HepG2 (cell line): ENCODE data around the gene GPC6. TPM values are rescaled to one million over a fixed set of nuclear protein-coding genes. Genes with fewer than 3 reads are reported as not detected.

Source experiments
- ATAC-seq: fragments of 200-7000 bp; cut with Tn5 transposase; 3 replicates; pipeline ENCODE4 v1.9.1; 2020; ENCODE audit warnings: mild to moderate bottlenecking, moderate library complexity
- BruUV-seq: library from RNA; stranded (reverse); fragments of 400-500 nt; replicated peaks from 2 replicates; lab custom pipeline; 2021; lab: Mats Ljungman, UMichigan
- CTCF ChIA-PET: fragments of 300-600 bp; formaldehyde crosslinking; extraction: SDS; loops from one replicate; lab custom pipeline; 2021; ENCODE audit warnings: low total read pairs, inconsistent platforms, low intra/inter-chr PET ratio; lab: Yijun Ruan, JAX
- POLR2A ChIA-PET: fragments of 350-600 bp; sonication (Branson Sonifier 250); formaldehyde crosslinking; loops from one replicate; lab custom pipeline; 2020; ENCODE audit warnings: antibody characterized with exemption, inconsistent platforms; lab: Yijun Ruan, JAX
- DNase-seq: peaks from one replicate; pipeline ENCODE4 v3.0.0-alpha.2; 2015; ENCODE audit warnings: low spot score
- FAIRE-seq: peaks from 3 replicates; lab custom pipeline; 2011; peaks lifted over from hg19 to GRCh38; lab: Jason Lieb, UNC
- H2AFZ ChIP-seq: one replicate; pipeline ENCODE4 v1.6.1; 2011; ENCODE audit warnings: low read length, inconsistent platforms
- H3K27ac ChIP-seq: fragments of 300-600 bp; 3 replicates; pipeline ENCODE4 v1.8.0; 2011; ENCODE audit warnings: mixed run types, mild to moderate bottlenecking, mixed read lengths, low read length, inconsistent platforms; ENCODE audit not compliant: insufficient read depth; ENCODE audit errors: extremely low read length
- H3K27me3 ChIP-seq, 2 experiments: fragments of 200-600 bp in 1 of 2; 2 replicates in 1 of 2; 3 replicates in 1 of 2; pipeline versions ENCODE4 v1.6.0 to v1.8.0; 2011; ENCODE audit warnings: low read length in 2 of 2, mild to moderate bottlenecking in 2 of 2, moderate library complexity in 2 of 2, inconsistent platforms in 1 of 2; ENCODE audit not compliant: insufficient read depth in 2 of 2, control insufficient read depth in 1 of 2
- H3K36me3 ChIP-seq, 2 experiments: fragments of 200-600 bp in 1 of 2; replicated peaks in 1 of 2; 2 replicates in 1 of 2; 3 replicates in 1 of 2; pipeline versions ENCODE4 v1.5.1 to v1.8.0; 2011; ENCODE audit warnings: low read length in 2 of 2, inconsistent platforms in 1 of 2; ENCODE audit not compliant: insufficient read depth in 2 of 2, control insufficient read depth in 1 of 2
- H3K4me1 ChIP-seq: 2 replicates; pipeline ENCODE4 v1.5.1; 2012; ENCODE audit warnings: low read length, inconsistent platforms; ENCODE audit not compliant: insufficient read depth
- H3K4me2 ChIP-seq: 2 replicates; pipeline ENCODE4 v1.6.0; 2011; ENCODE audit warnings: low read depth, low read length, inconsistent platforms
- H3K4me3 ChIP-seq, 3 experiments: fragments of 200-600 bp in 1 of 3; sonication (generic), shearing (Covaris generic) in 1 of 3; replicated peaks in 1 of 3; 2 replicates each; pipeline ENCODE4 v1.5.1; 2011 to 2016; ENCODE audit warnings: low read length in 3 of 3, inconsistent platforms in 2 of 3, low read depth in 2 of 3, mild to moderate bottlenecking in 2 of 3, control low read depth in 1 of 3, mixed read lengths in 1 of 3; ENCODE audit not compliant: insufficient read depth in 1 of 3
- H3K79me2 ChIP-seq: one replicate; pipeline ENCODE4 v1.6.1; 2011; ENCODE audit warnings: low read length, inconsistent platforms; ENCODE audit not compliant: insufficient read depth
- H3K9ac ChIP-seq: 2 replicates; pipeline ENCODE4 v1.6.0; 2011; ENCODE audit warnings: mild to moderate bottlenecking, low read depth, low read length, inconsistent platforms; ENCODE audit not compliant: insufficient read depth
- H3K9me3 ChIP-seq: 2 replicates; pipeline ENCODE4 v1.5.1; 2012; ENCODE audit warnings: mild to moderate bottlenecking, low read length
- H4K20me1 ChIP-seq: 2 replicates; pipeline ENCODE4 v1.6.0; 2011; ENCODE audit warnings: inconsistent platforms, mild to moderate bottlenecking, low read length, moderate library complexity; ENCODE audit not compliant: insufficient read depth
- ATF7-NPFF ChIP-seq: sonication (generic); formaldehyde crosslinking; IDR thresholded peaks from 2 replicates; pipeline ENCODE4 v1.8.1; 2023; ENCODE audit warnings: mild to moderate bottlenecking, low read depth, missing genetic modification reagents, moderate library complexity
- FOSL2 ChIP-seq: sonication (generic); formaldehyde crosslinking; IDR thresholded peaks from 2 replicates; pipeline ENCODE4 v1.4.0; 2020; ENCODE audit warnings: missing genetic modification reagents
- GZF1 ChIP-seq: sonication (generic); formaldehyde crosslinking; IDR thresholded peaks from 2 replicates; pipeline ENCODE4 v1.5.1; 2020; ENCODE audit warnings: mild to moderate bottlenecking, missing genetic modification reagents
- NFKB2 ChIP-seq: sonication (generic); formaldehyde crosslinking; IDR thresholded peaks from 2 replicates; pipeline ENCODE4 v1.4.0; 2020; ENCODE audit warnings: missing genetic modification reagents, borderline replicate concordance
- NR3C1 ChIP-seq: sonication (generic); formaldehyde crosslinking; IDR thresholded peaks from 2 replicates; pipeline ENCODE4 v1.4.0; 2020; ENCODE audit warnings: missing genetic modification reagents
- PAX8 ChIP-seq: sonication (generic); formaldehyde crosslinking; IDR thresholded peaks from 2 replicates; pipeline ENCODE4 v1.8.0; 2022; ENCODE audit warnings: mild to moderate bottlenecking, missing genetic modification reagents, borderline replicate concordance
- PRPF4 ChIP-seq: fragments of 200-400 bp; formaldehyde crosslinking; IDR thresholded peaks from 2 replicates; pipeline ENCODE4 v1.6.1; 2016; ENCODE audit warnings: low read length, low read depth; ENCODE audit not compliant: poor library complexity, severe bottlenecking
- TBL1XR1 ChIP-seq: fragments of 150-350 bp; IDR thresholded peaks from 2 replicates; pipeline ENCODE4 v1.6.1; 2014; ENCODE audit warnings: borderline replicate concordance, low read length; ENCODE audit not compliant: partially characterized antibody
- ZFP90 ChIP-seq: sonication (generic); formaldehyde crosslinking; IDR thresholded peaks from 2 replicates; pipeline ENCODE4 v1.8.0; 2022; ENCODE audit warnings: missing genetic modification reagents, mild to moderate bottlenecking, inconsistent platforms, borderline replicate concordance
- ZNF253 ChIP-seq: sonication (generic); formaldehyde crosslinking; IDR thresholded peaks from 2 replicates; pipeline ENCODE4 v1.8.0; 2022; ENCODE audit warnings: mild to moderate bottlenecking, missing genetic modification reagents, borderline replicate concordance
- WGBS: methylation state at CpG from one replicate; pipeline ENCODE4 v1.1.6; 2017; ENCODE audit warnings: low lambda C conversion rate; 5-methylcytosine and 5-hydroxymethylcytosine counted together
- in situ Hi-C: cut with HindIII; loops from 2 replicates; pipeline ENCODE4 v1.10.0; 2017; ENCODE audit warnings: low pct_unique_long_range_greater_than_20kb; ENCODE audit not compliant: extremely low pct_ligation_motif_present
- intact Hi-C: fragments of 100-400 bp; cut with micrococcal nuclease; formaldehyde crosslinking; loops from one replicate; pipeline ENCODE4 v1.10.0; 2022; ENCODE audit not compliant: unreplicated experiment
- polyA plus RNA-seq, 8 experiments: library from polyadenylated mRNA; depleted of rRNA in 3 of 8; stranded (reverse) in 7 of 8; unstranded in 1 of 8; fragments of >200 nt; fragmentation: Illumina TruSeq in 4 of 8; extraction: Trizol in 4 of 8; gene quantifications; 2 replicates each; pipeline versions ENCODE4 v1.2.1 to v1.2.3, GENCODE V29; 2011 to 2016; ENCODE audit warnings: low read depth in 4 of 8, missing spikeins in 1 of 8, mixed read lengths in 1 of 8; ENCODE audit not compliant: insufficient read depth in 1 of 8
- total RNA-seq, 5 experiments: library from RNA; depleted of rRNA; stranded (reverse); fragments of >200 nt; fragmentation: Illumina TruSeq; extraction: Trizol; gene quantifications; 2 replicates each; pipeline ENCODE4 v1.2.3, GENCODE V29; 2016; ENCODE audit warnings: low read depth in 1 of 5
- TF ChIP-seq, protein P1 (sequence below): IDR thresholded peaks from 2 replicates; pipeline ENCODE4 v1.6.1; 2016; ENCODE audit warnings: control low read depth

Gene GPC6
- total and polyA plus RNA-seq, 2 of the 13 experiments (the other 11 are each of a cell fraction or from before 2014, with no cell fraction given) = 24.5 to 33.9 TPM

DNA sequence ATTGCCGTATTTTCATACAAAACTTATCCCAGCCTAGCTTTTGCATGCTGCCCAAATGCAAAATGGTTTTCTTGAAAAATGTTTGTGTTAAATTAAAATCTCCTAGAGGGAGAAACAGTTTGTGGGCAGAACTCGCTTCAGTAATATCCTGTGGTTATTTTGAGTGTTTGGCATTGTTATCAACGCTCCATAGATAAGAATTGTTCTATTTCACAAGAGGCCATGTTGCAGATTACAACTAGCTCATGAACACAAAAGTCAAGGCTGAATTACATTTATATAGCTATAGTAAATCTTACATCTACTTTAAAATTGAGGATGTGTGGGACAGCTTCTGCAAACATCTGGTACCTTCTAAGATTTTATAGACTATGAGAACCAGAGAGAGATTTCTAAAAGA, 805.0 kb downstream of the GPC6 start:
- ChIA-PET POLR2A (no interaction called here), CTCF (no interaction called here)
- H3K79me2 ChIP-seq = no peaks in the 10 kb centered on the region
- H3K36me3 ChIP-seq = no peaks in the 10 kb centered on the region; a peak in 1 of 5 replicates
- no peak for DNase-seq
- H2AFZ ChIP-seq = no peak overlapping the region
- no peak overlapping the region for H3K4me2 ChIP-seq
- H3K27me3 ChIP-seq = no peaks in the 10 kb centered on the region
- no TSS peak for BruUV-seq
- no peak overlapping the region for H3K9ac ChIP-seq
- H4K20me1 ChIP-seq = no peaks in the 10 kb centered on the region
- in situ Hi-C loops = no loop called here
- intact Hi-C loops = no loop called here
- FAIRE-seq = no peak
- no peak for ATAC-seq
- H3K4me3 ChIP-seq = no peak overlapping the region
- H3K27ac ChIP-seq = no peak overlapping the region
- 96% methylated on average over 3 of the region's 3 CpGs for WGBS
- no peaks in the 10 kb centered on the region for H3K9me3 ChIP-seq
- H3K4me1 ChIP-seq = peaks cover 11% of the 10 kb centered on the region; the same call in 1 of the 2 replicates
- TF ChIP-seq, protein P1, sequence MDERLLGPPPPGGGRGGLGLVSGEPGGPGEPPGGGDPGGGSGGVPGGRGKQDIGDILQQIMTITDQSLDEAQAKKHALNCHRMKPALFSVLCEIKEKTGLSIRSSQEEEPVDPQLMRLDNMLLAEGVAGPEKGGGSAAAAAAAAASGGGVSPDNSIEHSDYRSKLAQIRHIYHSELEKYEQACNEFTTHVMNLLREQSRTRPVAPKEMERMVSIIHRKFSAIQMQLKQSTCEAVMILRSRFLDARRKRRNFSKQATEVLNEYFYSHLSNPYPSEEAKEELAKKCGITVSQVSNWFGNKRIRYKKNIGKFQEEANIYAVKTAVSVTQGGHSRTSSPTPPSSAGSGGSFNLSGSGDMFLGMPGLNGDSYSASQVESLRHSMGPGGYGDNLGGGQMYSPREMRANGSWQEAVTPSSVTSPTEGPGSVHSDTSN (CRISPR knock-in tag) = no peak
- no peak for TF ChIP-seq FOSL2
- no peak for TF ChIP-seq PAX8 (CRISPR knock-in tag)
- TF ChIP-seq ZNF253 (CRISPR knock-in tag) = no peak
- TF ChIP-seq ATF7-NPFF (CRISPR knock-in tag) = no peak
- no peak for TF ChIP-seq TBL1XR1
- no peak for TF ChIP-seq GZF1 (CRISPR knock-in tag)
- TF ChIP-seq PRPF4 = no peak
- no peak for TF ChIP-seq ZFP90
- TF ChIP-seq NR3C1 = no peak
- TF ChIP-seq NFKB2 (CRISPR knock-in tag) = no peak
